H1 (cell line): Measurements from ENCODE around the gene DPP3. TPM values are rescaled to one million over a fixed set of nuclear protein-coding genes. Genes with fewer than 3 reads are reported as not detected.

Experiments used
- BRCA1 ChIP-seq: IDR thresholded peaks from 2 replicates; pipeline ENCODE4 v1.6.1; 2012; ENCODE audit warnings: low read depth, low read length, improper control_type of control experiment
- CTCF ChIP-seq, 3 experiments: IDR thresholded peaks; 1 replicate in 2 of 3; 2 replicates in 1 of 3; pipeline versions ENCODE4 v1.5.1 to v1.6.1; 2011; ENCODE audit warnings: low read length in 3 of 3, mild to moderate bottlenecking in 3 of 3, inconsistent platforms in 2 of 3, low read depth in 1 of 3, moderate library complexity in 1 of 3; ENCODE audit not compliant: insufficient read depth in 1 of 3; ENCODE audit errors: control extremely low read depth in 1 of 3
- TEAD4 ChIP-seq: IDR thresholded peaks from 2 replicates; pipeline ENCODE4 v1.6.1; 2012; ENCODE audit warnings: low read depth, low read length, inconsistent platforms, mixed read lengths
- polyA plus RNA-seq, 7 experiments: library from polyadenylated mRNA; depleted of rRNA in 3 of 7; stranded (reverse) in 5 of 7; unstranded in 2 of 7; fragments of >200 nt in 5 of 7; fragments of 200-250 nt in 2 of 7; gene quantifications; 1 replicate in 5 of 7; 2 replicates in 1 of 7; 4 replicates in 1 of 7; pipeline versions ENCODE4 v1.2.1 to v1.2.3, GENCODE V29; 2011 to 2013; ENCODE audit warnings: missing spikeins in 2 of 7, mixed read lengths in 2 of 7
- total RNA-seq: library from RNA; stranded (reverse); fragmentation: NEBNext Ultra II Directional; extraction: Animal tissue kit (Norgen Biotek cat#: 25700); gene quantifications from 2 replicates; pipeline ENCODE4 v1.2.1, GENCODE V29; 2021

The DPP3 gene
- total and polyA plus RNA-seq, 2 of the 8 experiments (the other 6 are each of a cell fraction or from before 2014, with no cell fraction given) = 75.1 to 82.7 TPM

DNA sequence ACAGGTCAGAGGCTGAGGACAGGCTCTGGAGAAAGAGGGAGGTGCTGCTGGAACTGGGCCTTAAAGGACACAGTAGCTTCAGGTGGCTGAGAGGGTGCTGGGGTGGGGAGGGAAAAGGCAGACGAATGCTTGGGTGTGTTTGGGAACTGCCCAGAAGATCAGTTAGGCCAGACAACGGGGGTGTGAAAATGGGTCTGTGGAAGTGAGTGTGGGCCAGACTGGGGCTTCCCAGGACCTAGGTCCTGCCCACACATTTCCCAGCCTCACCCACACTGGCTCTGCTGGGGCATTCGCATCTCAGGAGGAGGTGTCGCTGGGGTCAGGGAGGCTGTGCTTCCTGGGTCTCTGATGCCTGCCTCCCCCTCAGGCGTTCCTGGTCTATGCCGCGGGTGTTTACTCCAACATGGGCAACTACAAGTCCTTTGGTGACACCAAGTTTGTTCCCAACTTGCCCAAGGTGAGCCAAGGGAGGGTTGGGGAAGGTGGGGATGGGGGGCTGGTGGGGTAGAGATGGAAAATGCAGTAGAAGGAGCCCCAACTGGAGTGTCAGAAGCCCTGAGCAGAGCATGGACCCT is 4.7 kb downstream of the DPP3 start (continued):
- TF ChIP-seq TEAD4 (no peak), CTCF (IDR thresholded peaks at IDR 0.05; ENCODE audit: control extremely low read depth in 1 of 3, insufficient read depth in 1 of 3, low read depth in 1 of 3, low read length in 3 of 3) (no peak), BRCA1 (no peak)
- TF ChIP-seq, all 59 proteins: peak for 0
